DOHH2 (cell line): ENCODE results near the gene STAP2.

Experiments
- H3F3A ChIP-seq: fragments of 200-600 bp; sonication (generic), shearing (Covaris generic); 2 replicates; pipeline ENCODE4 v1.6.0; 2016; ENCODE audit warnings: antibody characterized with exemption, mild to moderate bottlenecking; ENCODE audit not compliant: control insufficient read depth, insufficient read depth
- H3K27ac ChIP-seq: fragments of 200-600 bp; sonication (generic); 2 replicates; pipeline ENCODE4 v1.5.1; 2014; ENCODE audit warnings: low read depth, mild to moderate bottlenecking, low read length, moderate library complexity
- H3K27me3 ChIP-seq: fragments of 200-600 bp; sonication (generic); 2 replicates; pipeline ENCODE4 v1.6.1; 2014; ENCODE audit warnings: mild to moderate bottlenecking, low read length, mixed read lengths; ENCODE audit not compliant: control insufficient read depth
- H3K36me3 ChIP-seq: fragments of 200-600 bp; sonication (generic); 2 replicates; pipeline ENCODE4 v1.6.1; 2014; ENCODE audit warnings: mild to moderate bottlenecking, low read length, moderate library complexity, mixed read lengths; ENCODE audit not compliant: control insufficient read depth
- H3K4me1 ChIP-seq: fragments of 200-600 bp; sonication (generic); 2 replicates; pipeline ENCODE4 v1.6.1; 2014; ENCODE audit warnings: mild to moderate bottlenecking, low read length, mixed read lengths; ENCODE audit not compliant: control insufficient read depth
- H3K4me2 ChIP-seq: fragments of 200-600 bp; sonication (generic); 2 replicates; pipeline ENCODE4 v1.6.0; 2014; ENCODE audit warnings: mild to moderate bottlenecking, low read length, moderate library complexity
- H3K4me3 ChIP-seq: fragments of 200-600 bp; sonication (generic); 2 replicates; pipeline ENCODE4 v1.5.1; 2014; ENCODE audit warnings: mild to moderate bottlenecking, low read length, mixed read lengths
- H3K79me2 ChIP-seq: fragments of 200-600 bp; sonication (generic); 2 replicates; pipeline ENCODE4 v1.6.1; 2014; ENCODE audit warnings: mild to moderate bottlenecking, low read length, mixed read lengths; ENCODE audit not compliant: control insufficient read depth
- H3K9me2 ChIP-seq: fragments of 200-600 bp; sonication (generic); replicated peaks from 2 replicates; pipeline ENCODE4 v1.6.1; 2014; ENCODE audit warnings: mild to moderate bottlenecking, low read length, mixed read lengths; ENCODE audit not compliant: control insufficient read depth
- H3K9me3 ChIP-seq: fragments of 200-600 bp; sonication (generic); 2 replicates; pipeline ENCODE4 v1.6.1; 2014; ENCODE audit warnings: antibody characterized with exemption, low read length, mixed read lengths; ENCODE audit not compliant: control insufficient read depth, insufficient read depth
- H4K20me1 ChIP-seq: fragments of 200-600 bp; sonication (generic); 2 replicates; pipeline ENCODE4 v1.6.0; 2014; ENCODE audit warnings: low read depth, mild to moderate bottlenecking, antibody characterized with exemption, low read length, moderate library complexity; ENCODE audit not compliant: control insufficient read depth, insufficient read depth
- EZH2phosphoT487 ChIP-seq: fragments of 200-600 bp; sonication (generic); IDR thresholded peaks from 2 replicates; pipeline ENCODE4 v1.6.1; 2017; ENCODE audit warnings: borderline replicate concordance, mild to moderate bottlenecking, antibody characterized with exemption, low read length, moderate library complexity, mixed read lengths
- TF ChIP-seq, protein P1 (sequence below): fragments of 200-600 bp; sonication (generic); IDR thresholded peaks from one replicate; pipeline ENCODE4 v1.5.1; 2014; ENCODE audit warnings: antibody characterized with exemption, mild to moderate bottlenecking, low read depth, low read length; ENCODE audit not compliant: poor library complexity, severe bottlenecking

The STAP2 gene

GRCh38 chr19:4304538-4305256 is 33.9 kb downstream of the STAP2 start, which contains the start of gene FSD1:
Gene FSD1, plus strand, starts transcription at chr19:4304598. Its CDS starts 149 bp downstream, at chr19:4304747.
- peak within 1 kb of the TSS; percentile 62 for H3K4me3 ChIP-seq
- H3K36me3 ChIP-seq, result no peaks in the 10 kb centered on the region
- no peaks in the 10 kb centered on the region for H3K27me3 ChIP-seq
- no peaks in the 10 kb centered on the region for H3K9me3 ChIP-seq
- H3K79me2 ChIP-seq, result no peaks in the 10 kb centered on the region
- no peaks in the 10 kb centered on the region for H3F3A ChIP-seq
- peak within 1 kb of the TSS; percentile 55 for H3K4me2 ChIP-seq
- no peaks in the 10 kb centered on the region for H4K20me1 ChIP-seq
- H3K27ac ChIP-seq, result no peak within 1 kb of the TSS
- H3K4me1 ChIP-seq, result peaks cover 3% of the 10 kb centered on the region; the same call in 1 of the 2 replicates
- H3K9me2 ChIP-seq, result no peaks in the 10 kb centered on the region
- no peak for TF ChIP-seq EZH2phosphoT487
- TF ChIP-seq, protein P1, sequence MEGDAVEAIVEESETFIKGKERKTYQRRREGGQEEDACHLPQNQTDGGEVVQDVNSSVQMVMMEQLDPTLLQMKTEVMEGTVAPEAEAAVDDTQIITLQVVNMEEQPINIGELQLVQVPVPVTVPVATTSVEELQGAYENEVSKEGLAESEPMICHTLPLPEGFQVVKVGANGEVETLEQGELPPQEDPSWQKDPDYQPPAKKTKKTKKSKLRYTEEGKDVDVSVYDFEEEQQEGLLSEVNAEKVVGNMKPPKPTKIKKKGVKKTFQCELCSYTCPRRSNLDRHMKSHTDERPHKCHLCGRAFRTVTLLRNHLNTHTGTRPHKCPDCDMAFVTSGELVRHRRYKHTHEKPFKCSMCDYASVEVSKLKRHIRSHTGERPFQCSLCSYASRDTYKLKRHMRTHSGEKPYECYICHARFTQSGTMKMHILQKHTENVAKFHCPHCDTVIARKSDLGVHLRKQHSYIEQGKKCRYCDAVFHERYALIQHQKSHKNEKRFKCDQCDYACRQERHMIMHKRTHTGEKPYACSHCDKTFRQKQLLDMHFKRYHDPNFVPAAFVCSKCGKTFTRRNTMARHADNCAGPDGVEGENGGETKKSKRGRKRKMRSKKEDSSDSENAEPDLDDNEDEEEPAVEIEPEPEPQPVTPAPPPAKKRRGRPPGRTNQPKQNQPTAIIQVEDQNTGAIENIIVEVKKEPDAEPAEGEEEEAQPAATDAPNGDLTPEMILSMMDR, result no peak

GRCh38 chr19:4303819-4304537 is 34.6 kb downstream of the STAP2 start:
- Histone ChIP-seq H3K27me3 (no peaks in the 10 kb centered on the region), H3K9me2 (no peaks in the 10 kb centered on the region), H4K20me1 (no peaks in the 10 kb centered on the region), H3K4me3 (peak overlapping the region; percentile 62), H3K27ac (no peak overlapping the region), H3K9me3 (no peaks in the 10 kb centered on the region), H3F3A (no peaks in the 10 kb centered on the region), H3K4me1 (peaks cover 3% of the 10 kb centered on the region; the same call in 1 of the 2 replicates), H3K79me2 (no peaks in the 10 kb centered on the region), H3K36me3 (no peaks in the 10 kb centered on the region), H3K4me2 (peak overlapping the region; percentile 55)
- TF ChIP-seq, protein P1, result no peak
- no peak for TF ChIP-seq EZH2phosphoT487

- H3F3A ChIP-seq, result no peaks in the 10 kb centered on the region
- no peaks in the 10 kb centered on the region for H3K36me3 ChIP-seq
- peaks cover 3% of the 10 kb centered on the region; the same call in 1 of the 2 replicates for H3K4me1 ChIP-seq
- no peak within 1 kb of the TSS for H3K4me3 ChIP-seq
- H3K27me3 ChIP-seq, result no peaks in the 10 kb centered on the region
- H3K9me2 ChIP-seq, result no peaks in the 10 kb centered on the region
- TF ChIP-seq, protein P1, result no peak
- no peak for TF ChIP-seq EZH2phosphoT487
- no peaks in the 10 kb centered on the region for H3K79me2 ChIP-seq
- no peak within 1 kb of the TSS for H3K27ac ChIP-seq
- no peaks in the 10 kb centered on the region for H4K20me1 ChIP-seq
- H3K4me2 ChIP-seq, result no peak within 1 kb of the TSS
- H3K9me3 ChIP-seq, result no peaks in the 10 kb centered on the region
These were observed 36.4 kb downstream of the STAP2 start, which contains the start of gene TMIGD2 for GRCh38 chr19:4302243-4302640. Gene TMIGD2, minus strand, starts transcription at chr19:4302389. Its CDS starts 4 bp downstream, at chr19:4302385.
